Body of pancreas (tissue), 4 donors: ENCODE results near the gene PLEK.

Experiments used
- CTCF ChIP-seq, 7 experiments: fragments of 450-650 bp in 4 of 7; fragments of 200-600 bp in 3 of 7; sonication (generic) in 3 of 7; IDR thresholded peaks; one replicate each; pipeline ENCODE4 v1.5.1; 2016 to 2019; ENCODE audit warnings: antibody characterized with exemption in 7 of 7
- POLR2A ChIP-seq, 3 donors: fragments of 450-650 bp; IDR thresholded peaks; one replicate each; pipeline ENCODE4 v1.6.1; 2016; ENCODE audit warnings: antibody characterized with exemption in 3 of 3, mild to moderate bottlenecking in 2 of 3

- TF ChIP-seq CTCF (IDR thresholded peaks at IDR 0.05) = no peak
- TF ChIP-seq POLR2A (IDR thresholded peaks at IDR 0.05) = no peak
Measured at GRCh38 chr2:68341062-68341329, 24.1 kb upstream of the PLEK start.
